Endodermal cell (in vitro differentiated cells): ENCODE measurements around the gene MRTFB. TPM values are rescaled to one million over a fixed set of nuclear protein-coding genes. Genes with fewer than 3 reads are reported as not detected.
"Not testable (repeated sequence)": the region's sequence is repeated elsewhere in the genome, so short reads cannot be mapped to it uniquely, and the experiment has no call there.

ENCODE experiments used
- DNase-seq: peaks from one replicate; pipeline ENCODE4 v3.0.0-alpha.2; 2017
- H3K27ac ChIP-seq: 2 replicates; pipeline ENCODE4 v1.5.1; 2013; ENCODE audit warnings: mild to moderate bottlenecking, low read depth, low read length, moderate library complexity
- H3K27me3 ChIP-seq: 2 replicates; pipeline ENCODE4 v1.6.1; 2013; ENCODE audit warnings: mild to moderate bottlenecking, low read length, moderate library complexity; ENCODE audit not compliant: insufficient read depth, control insufficient read depth, poor library complexity, severe bottlenecking
- H3K36me3 ChIP-seq: 2 replicates; pipeline ENCODE4 v1.7.0; 2013; ENCODE audit warnings: mild to moderate bottlenecking, low read length, moderate library complexity; ENCODE audit not compliant: control insufficient read depth, insufficient read depth
- H3K4me1 ChIP-seq: one replicate; pipeline ENCODE4 v1.7.0; 2013; ENCODE audit warnings: low read length; ENCODE audit not compliant: control insufficient read depth, insufficient read depth
- H3K4me3 ChIP-seq: 2 replicates; pipeline ENCODE4 v1.5.1; 2013; ENCODE audit warnings: mild to moderate bottlenecking, low read length, moderate library complexity
- H3K9ac ChIP-seq: 2 replicates; pipeline ENCODE4 v1.6.1; 2013; ENCODE audit warnings: mild to moderate bottlenecking, low read length, moderate library complexity; ENCODE audit not compliant: poor library complexity, severe bottlenecking; ENCODE audit errors: extremely low read depth
- H3K9me3 ChIP-seq: 2 replicates; pipeline ENCODE4 v1.6.1; 2013; ENCODE audit warnings: mild to moderate bottlenecking, low read length, moderate library complexity; ENCODE audit not compliant: control insufficient read depth
- H3K27ac Mint-ChIP-seq: 2 replicates; pipeline ENCODE4 v1.8.0; 2020; ENCODE audit warnings: mixed read lengths
- H3K27me3 Mint-ChIP-seq: 2 replicates; pipeline ENCODE4 v1.8.0; 2021; ENCODE audit warnings: mild to moderate bottlenecking, mixed read lengths; ENCODE audit not compliant: insufficient read depth
- H3K36me3 Mint-ChIP-seq: 2 replicates; pipeline ENCODE4 v1.8.0; 2020; ENCODE audit warnings: low read depth, mixed read lengths
- H3K4me1 Mint-ChIP-seq: 2 replicates; pipeline ENCODE4 v1.8.0; 2020; ENCODE audit warnings: mixed read lengths
- H3K4me3 Mint-ChIP-seq: 2 replicates; pipeline ENCODE4 v1.8.0; 2020; ENCODE audit warnings: mild to moderate bottlenecking, moderate library complexity, mixed read lengths
- H3K9me3 Mint-ChIP-seq: 2 replicates; pipeline ENCODE4 v1.8.0; 2020; ENCODE audit warnings: mild to moderate bottlenecking, mixed read lengths
- CTCF ChIP-seq: fragments of 200-600 bp; sonication (generic); conservative IDR thresholded peaks from 2 replicates; pipeline ENCODE4 v1.5.0; 2021; ENCODE audit warnings: antibody characterized with exemption, mild to moderate bottlenecking
- WGBS, 2 experiments: methylation state at CpG; one replicate each; pipeline versions ENCODE4 v1.1.5 to v1.1.7; 2013; ENCODE audit warnings: missing lambda C conversion rate in 2 of 2, mixed read lengths in 1 of 2; ENCODE audit not compliant: insufficient coverage in 1 of 2, insufficient read length in 1 of 2; 5-methylcytosine and 5-hydroxymethylcytosine counted together
- total RNA-seq, 2 donors: library from RNA; stranded (reverse); fragmentation: NEBNext Ultra II Directional in 1 of 2; extraction: Animal tissue kit (Norgen Biotek cat#: 25700) in 1 of 2; gene quantifications; 2 replicates in 1 of 2; 3 replicates in 1 of 2; pipeline ENCODE4 v1.2.1, GENCODE V29; 2021

The MRTFB gene
- total RNA-seq, 2 donors from 2014 or later, result 49.4 to 58.6 TPM

- H3K27me3 Mint-ChIP-seq, result no peaks in the 10 kb centered on the region
- peaks cover 16% of the 10 kb centered on the region for H3K4me1 Mint-ChIP-seq
- no peak overlapping the region for H3K4me3 Mint-ChIP-seq
- WGBS, 2 experiments, result 73 to 75% methylated on average over 2 to 3 of the region's 4 CpGs
- H3K9me3 Mint-ChIP-seq, result peaks cover 4% of the 10 kb centered on the region
- Histone ChIP-seq H3K27me3 (no peaks in the 10 kb centered on the region), H3K4me1 (no peaks in the 10 kb centered on the region), H3K27ac (no peak overlapping the region), H3K36me3 (no peaks in the 10 kb centered on the region), H3K9me3 (no peaks in the 10 kb centered on the region), H3K4me3 (no peak overlapping the region), H3K9ac (no peak overlapping the region)
- peaks cover 11% of the 10 kb centered on the region for H3K36me3 Mint-ChIP-seq
- no peak for DNase-seq
- peak overlapping the region; percentile 46 for H3K27ac Mint-ChIP-seq
- TF ChIP-seq CTCF, result no peak
Observed at GRCh38 chr16:14120335-14120734, 49.2 kb downstream of the MRTFB start.

- no peak overlapping the region for H3K9ac ChIP-seq
- Mint-ChIP-seq H3K36me3 (peaks cover 11% of the 10 kb centered on the region), H3K4me1 (peaks cover 22% of the 10 kb centered on the region), H3K27ac (no peak overlapping the region), H3K9me3 (peaks cover 4% of the 10 kb centered on the region), H3K27me3 (no peaks in the 10 kb centered on the region), H3K4me3 (no peak overlapping the region)
- no peak for DNase-seq
- WGBS, 2 experiments, result 92 to 100% methylated on average over 2 of the region's 2 CpGs
- no peak overlapping the region for H3K4me3 ChIP-seq
- no peaks in the 10 kb centered on the region for H3K36me3 ChIP-seq
- no peaks in the 10 kb centered on the region for H3K4me1 ChIP-seq
- TF ChIP-seq CTCF, result no peak
- H3K9me3 ChIP-seq, result no peaks in the 10 kb centered on the region
- H3K27ac ChIP-seq, result no peak overlapping the region
- no peaks in the 10 kb centered on the region for H3K27me3 ChIP-seq
Observed at GRCh38 chr16:14121142-14121541, 50.0 kb downstream of the MRTFB start.

- Histone ChIP-seq H3K4me3 (no peak overlapping the region), H3K27me3 (no peaks in the 10 kb centered on the region), H3K27ac (no peak overlapping the region), H3K9ac (no peak overlapping the region), H3K36me3 (no peaks in the 10 kb centered on the region), H3K4me1 (no peaks in the 10 kb centered on the region), H3K9me3 (no peaks in the 10 kb centered on the region)
- H3K27me3 Mint-ChIP-seq, result no peaks in the 10 kb centered on the region
- H3K9me3 Mint-ChIP-seq, result peaks cover 4% of the 10 kb centered on the region
- DNase-seq, result no peak
- peaks cover 11% of the 10 kb centered on the region for H3K36me3 Mint-ChIP-seq
- TF ChIP-seq CTCF, result no peak
- H3K4me3 Mint-ChIP-seq, result no peak overlapping the region
- H3K4me1 Mint-ChIP-seq, result peaks cover 22% of the 10 kb centered on the region
- WGBS, 2 experiments, result 92% methylated on average over 1 of the region's 3 CpGs; no CpG with 5 or more reads in 1 of the 2 experiments
- no peak overlapping the region for H3K27ac Mint-ChIP-seq
Observed at GRCh38 chr16:14121872-14122271, 50.8 kb downstream of the MRTFB start.

GRCh38 chr16:14122430-14122829 lies 51.3 kb downstream of the MRTFB start:
- H3K4me3 Mint-ChIP-seq, H3K36me3 ChIP-seq, H3K27ac Mint-ChIP-seq, H3K9me3 Mint-ChIP-seq, H3K27me3 Mint-ChIP-seq, H3K4me1 ChIP-seq, H3K9ac ChIP-seq, DNase-seq, H3K9me3 ChIP-seq, H3K27me3 ChIP-seq, H3K4me3 ChIP-seq, H3K27ac ChIP-seq: not testable (repeated sequence)
- WGBS, 2 experiments, result 96% methylated on average over 3 of the region's 3 CpGs; no CpG with 5 or more reads in 1 of the 2 experiments
- Mint-ChIP-seq H3K4me1 (peaks cover 19% of the 10 kb centered on the region), H3K36me3 (peaks cover 11% of the 10 kb centered on the region)
